Measurements from ENCODE around the gene CLEC4F. TPM values are rescaled to one million over a fixed set of nuclear protein-coding genes. Genes with fewer than 3 reads are reported as not detected.

CLEC4F gene
- total RNA-seq, 1 donor from 2014 or later, result not detected

GRCh38 chr2:70779911-70780545 lies 40.4 kb downstream of the CLEC4F start:
- H3K4me3 ChIP-seq, result no peak overlapping the region
- intact Hi-C loops (cut with DNase I), result no loop called here

GRCh38 chr2:70779491-70779890 lies 40.9 kb downstream of the CLEC4F start:
- no peak for TF ChIP-seq CTCF (IDR thresholded peaks at IDR 0.05)
- Histone ChIP-seq H3K36me3 (no peaks in the 10 kb centered on the region), H3K4me3 (no peak overlapping the region), H3K4me1 (no peaks in the 10 kb centered on the region), H3K27ac (no peak overlapping the region), H3K9me3 (no peaks in the 10 kb centered on the region), H3K27me3 (no peaks in the 10 kb centered on the region)
- DNase-seq (ENCODE audit: low spot score in 2 of 2), result no peak
- intact Hi-C loops (cut with DNase I), result no loop called here

More at GRCh38 chr2:70779911-70780545, 40.4 kb downstream of the CLEC4F start:
- DNase-seq (ENCODE audit: low spot score in 2 of 2), result no peak
- Histone ChIP-seq H3K27ac (no peak overlapping the region), H3K9me3 (no peaks in the 10 kb centered on the region), H3K4me1 (no peaks in the 10 kb centered on the region), H3K36me3 (no peaks in the 10 kb centered on the region), H3K27me3 (no peaks in the 10 kb centered on the region)
- TF ChIP-seq CTCF (IDR thresholded peaks at IDR 0.05), result no peak

GRCh38 chr2:70778676-70779075 lies 41.7 kb downstream of the CLEC4F start:
- Histone ChIP-seq H3K9me3 (no peaks in the 10 kb centered on the region), H3K4me1 (no peaks in the 10 kb centered on the region), H3K4me3 (no peak overlapping the region), H3K27me3 (no peaks in the 10 kb centered on the region), H3K27ac (no peak overlapping the region), H3K36me3 (no peaks in the 10 kb centered on the region)
- no peak for DNase-seq (ENCODE audit: low spot score in 2 of 2)
- intact Hi-C loops (cut with DNase I), result no loop called here
- no peak for TF ChIP-seq CTCF (IDR thresholded peaks at IDR 0.05)

GRCh38 chr2:70777450-70777849 lies 42.9 kb downstream of the CLEC4F start:
- H3K27ac ChIP-seq, result no peak overlapping the region
- no peaks in the 10 kb centered on the region for H3K9me3 ChIP-seq
- no peak overlapping the region for H3K4me3 ChIP-seq
- H3K36me3 ChIP-seq, result no peaks in the 10 kb centered on the region
- intact Hi-C loops (cut with DNase I), result no loop called here
- DNase-seq (ENCODE audit: low spot score in 2 of 2), result no peak
- no peak for TF ChIP-seq CTCF (IDR thresholded peaks at IDR 0.05)
- no peaks in the 10 kb centered on the region for H3K4me1 ChIP-seq
- H3K27me3 ChIP-seq, result no peaks in the 10 kb centered on the region

GRCh38 chr2:70776266-70776665 lies 44.1 kb downstream of the CLEC4F start:
- Histone ChIP-seq H3K36me3 (no peaks in the 10 kb centered on the region), H3K9me3 (no peaks in the 10 kb centered on the region), H3K27ac (no peak overlapping the region), H3K4me3 (no peak overlapping the region), H3K27me3 (no peaks in the 10 kb centered on the region), H3K4me1 (no peaks in the 10 kb centered on the region)
- no peak for TF ChIP-seq CTCF (IDR thresholded peaks at IDR 0.05)
- intact Hi-C loops (cut with DNase I), result no loop called here
- DNase-seq (ENCODE audit: low spot score in 2 of 2), result no peak

GRCh38 chr2:70775141-70775540 lies 45.3 kb downstream of the CLEC4F start:
- no peak overlapping the region for H3K27ac ChIP-seq
- intact Hi-C loops (cut with DNase I), result no loop called here
- no peaks in the 10 kb centered on the region for H3K27me3 ChIP-seq
- no peaks in the 10 kb centered on the region for H3K9me3 ChIP-seq
- H3K4me1 ChIP-seq, result no peaks in the 10 kb centered on the region
- H3K36me3 ChIP-seq, result no peaks in the 10 kb centered on the region
- DNase-seq (ENCODE audit: low spot score in 2 of 2), result no peak
- H3K4me3 ChIP-seq, result no peak overlapping the region
- no peak for TF ChIP-seq CTCF (IDR thresholded peaks at IDR 0.05)

All from ascending aorta (tissue), 2 donors.